Middle frontal gyrus (tissue), 1 donor: ENCODE data around the gene HBP1.
"Not testable (repeated sequence)": the region's sequence is repeated elsewhere in the genome, so short reads cannot be mapped to it uniquely, and the experiment has no call there.

Experiments used
- DNase-seq: peaks from one replicate; pipeline ENCODE4 v3.0.0-alpha.2; 2015; ENCODE audit warnings: low spot score; ENCODE audit errors: extremely low spot score

The HBP1 gene

DNA sequence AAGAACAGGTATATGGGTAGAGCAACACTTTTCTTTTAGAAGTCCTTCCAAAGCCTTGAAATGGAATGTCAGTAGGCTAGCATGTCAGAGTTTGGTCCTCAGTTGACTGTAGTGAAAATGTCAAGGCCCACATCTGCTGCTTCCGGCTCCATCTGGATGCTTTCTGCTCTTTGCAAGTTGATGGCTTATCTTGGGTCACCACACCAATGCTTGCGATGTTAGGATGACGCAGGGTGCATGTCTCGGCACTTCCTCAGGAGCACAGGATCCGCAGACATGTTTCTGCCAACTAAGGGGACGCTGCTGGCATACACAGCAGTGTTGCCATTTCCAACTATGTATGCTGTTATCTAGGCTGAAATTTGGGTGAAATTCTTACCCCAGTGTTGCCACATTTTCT, 14.0 kb upstream of the HBP1 start:
- no peak for DNase-seq

DNA sequence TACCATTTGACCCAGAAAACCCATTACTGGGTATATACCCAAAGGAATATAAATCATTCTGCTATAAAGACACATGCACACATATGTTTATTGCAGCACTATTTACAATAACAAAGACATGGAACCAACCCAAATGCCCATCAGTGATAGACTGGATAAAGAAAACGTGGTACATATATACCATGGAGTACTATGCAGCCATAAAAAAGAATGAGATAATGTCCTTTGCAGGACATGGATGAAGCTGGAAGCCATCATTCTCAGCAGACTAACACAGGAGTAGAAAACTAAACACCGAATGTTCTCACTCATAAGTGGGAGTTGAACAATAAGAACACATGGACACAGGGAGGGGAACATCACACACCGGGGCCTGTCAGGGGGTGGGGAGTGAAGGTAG, 13.1 kb upstream of the HBP1 start:
- DNase-seq, result not testable (repeated sequence)

DNA sequence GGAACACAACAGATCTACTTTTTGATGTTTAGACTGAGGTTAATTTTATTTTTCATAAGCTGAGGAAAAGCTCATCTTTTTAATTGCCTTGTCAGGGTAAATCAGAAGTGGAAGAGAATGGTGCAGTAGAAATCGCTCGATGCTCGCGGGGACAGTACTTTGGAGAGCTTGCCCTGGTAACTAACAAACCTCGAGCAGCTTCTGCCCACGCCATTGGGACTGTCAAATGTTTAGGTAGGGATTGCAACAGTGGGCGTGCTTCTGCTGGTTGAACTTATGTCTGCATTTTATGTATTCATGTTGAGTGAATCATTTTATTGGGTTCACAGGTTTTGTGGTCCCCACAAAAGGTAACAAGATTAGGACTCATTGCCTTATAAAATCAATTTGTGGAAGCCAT, 11.7 kb upstream of the HBP1 start:
- no peak for DNase-seq

DNA sequence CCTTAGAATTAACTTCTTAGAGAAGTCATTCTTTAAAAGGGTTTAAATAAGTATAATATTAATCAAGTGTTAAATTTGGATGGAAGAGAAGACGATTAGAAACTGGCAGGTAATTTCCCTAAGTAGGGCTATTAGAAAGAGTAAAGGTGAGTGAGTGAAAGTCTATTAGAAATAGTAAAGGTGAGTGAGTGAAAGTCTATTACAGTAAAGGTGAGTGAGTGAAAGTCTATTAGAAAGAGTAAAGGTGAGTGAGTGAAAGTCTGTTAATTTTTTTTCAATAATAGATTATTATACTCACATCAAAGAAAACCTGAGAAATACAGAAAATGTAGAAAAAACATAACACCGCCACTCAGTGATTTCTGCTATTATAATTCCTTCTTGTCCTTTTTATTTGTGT, 10.8 kb upstream of the HBP1 start:
- DNase-seq, result no peak

DNA sequence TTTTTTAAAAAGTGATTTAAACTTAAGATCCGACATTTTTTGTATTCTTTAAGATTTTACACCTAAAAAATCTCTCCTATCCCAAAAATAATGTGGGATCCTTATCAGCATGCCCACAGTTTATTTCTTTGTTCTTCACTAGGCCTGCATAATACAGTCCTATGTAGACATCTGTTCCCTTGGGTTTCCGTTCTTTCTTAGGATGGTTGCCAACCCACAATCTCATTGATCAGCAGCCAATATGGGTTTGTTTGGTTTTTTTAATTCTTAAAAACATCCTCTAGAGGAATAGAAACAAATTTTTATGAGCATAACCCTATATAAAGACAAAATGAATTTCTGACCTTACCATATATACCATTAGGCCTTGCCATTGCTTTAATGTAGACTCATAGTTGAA, 8.4 kb upstream of the HBP1 start:
- DNase-seq, result no peak

DNA sequence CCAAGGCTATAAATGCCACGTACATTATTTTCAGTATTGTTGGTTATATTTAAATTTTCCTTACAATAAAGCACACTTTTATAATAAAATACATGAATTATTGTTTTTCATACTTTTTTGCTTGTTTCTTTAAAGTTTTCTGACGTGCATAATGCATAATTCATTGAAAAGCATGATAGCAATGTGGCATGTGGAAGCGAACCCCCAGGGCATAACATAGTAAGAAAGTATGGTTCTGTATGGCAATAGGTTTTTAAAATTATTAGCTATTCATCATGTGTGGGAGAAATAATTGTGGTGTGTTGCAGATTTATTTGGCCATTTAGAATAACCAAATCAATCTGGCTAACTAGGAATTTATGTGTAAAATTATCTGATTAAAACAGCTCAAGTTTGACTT, 7.4 kb upstream of the HBP1 start:
- DNase-seq, result no peak

DNA sequence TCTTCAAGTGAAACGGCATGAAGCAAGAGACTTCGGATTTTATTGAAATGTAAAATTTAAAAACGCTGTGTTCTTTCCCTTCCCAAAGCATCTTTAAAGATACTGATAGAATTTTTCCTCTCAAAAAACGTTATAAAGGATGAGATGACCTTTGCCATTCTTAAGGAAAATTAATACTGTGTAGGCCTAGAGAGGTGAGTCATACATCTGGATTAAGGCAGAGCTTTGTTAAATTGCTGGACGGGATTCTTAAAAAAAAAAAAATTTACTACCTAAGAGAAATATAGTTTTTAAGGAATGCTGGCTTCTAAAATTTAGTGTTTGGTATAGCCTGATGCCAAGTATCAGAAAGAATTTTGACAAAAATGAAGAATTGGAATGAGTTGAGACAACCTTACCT, 6.3 kb upstream of the HBP1 start:
- DNase-seq, result no peak

DNA sequence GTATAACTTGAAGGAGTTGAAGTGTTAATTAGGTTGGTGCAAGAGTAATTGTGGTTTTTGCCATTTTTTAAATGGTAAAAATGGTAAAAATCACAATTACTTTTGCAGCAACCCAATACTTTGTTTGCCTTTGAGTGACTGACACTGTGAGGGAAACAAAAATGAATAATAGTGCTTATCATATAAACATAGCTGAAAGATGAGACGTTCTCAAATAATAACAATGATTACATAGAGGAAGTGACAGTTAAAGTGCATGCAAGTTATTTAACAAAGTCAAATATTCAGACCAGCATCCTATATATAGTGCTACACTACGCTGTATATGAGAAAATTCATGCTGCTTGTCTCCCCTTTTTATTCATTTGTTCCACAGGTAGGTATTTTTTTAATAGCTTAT, 4.7 kb upstream of the HBP1 start:
- no peak for DNase-seq

DNA sequence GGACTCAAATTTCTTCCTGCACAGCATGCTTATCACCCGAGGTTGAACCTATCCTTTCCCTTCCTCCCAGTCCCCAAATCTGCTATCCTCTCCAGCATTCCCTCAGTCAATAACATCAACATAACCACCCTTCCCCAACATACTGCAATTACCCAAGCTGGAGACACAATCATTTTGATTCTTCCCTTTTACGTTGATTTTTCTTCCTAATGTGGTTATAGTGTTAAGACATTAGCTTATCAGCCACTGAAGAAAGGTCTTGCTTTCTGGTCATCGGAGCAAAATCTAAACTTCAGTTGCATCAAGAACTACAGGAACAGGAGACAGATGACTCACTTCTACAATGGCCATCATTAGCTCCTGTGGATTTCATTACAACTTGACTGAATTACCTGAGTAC, 3.5 kb upstream of the HBP1 start:
- no peak for DNase-seq

DNA sequence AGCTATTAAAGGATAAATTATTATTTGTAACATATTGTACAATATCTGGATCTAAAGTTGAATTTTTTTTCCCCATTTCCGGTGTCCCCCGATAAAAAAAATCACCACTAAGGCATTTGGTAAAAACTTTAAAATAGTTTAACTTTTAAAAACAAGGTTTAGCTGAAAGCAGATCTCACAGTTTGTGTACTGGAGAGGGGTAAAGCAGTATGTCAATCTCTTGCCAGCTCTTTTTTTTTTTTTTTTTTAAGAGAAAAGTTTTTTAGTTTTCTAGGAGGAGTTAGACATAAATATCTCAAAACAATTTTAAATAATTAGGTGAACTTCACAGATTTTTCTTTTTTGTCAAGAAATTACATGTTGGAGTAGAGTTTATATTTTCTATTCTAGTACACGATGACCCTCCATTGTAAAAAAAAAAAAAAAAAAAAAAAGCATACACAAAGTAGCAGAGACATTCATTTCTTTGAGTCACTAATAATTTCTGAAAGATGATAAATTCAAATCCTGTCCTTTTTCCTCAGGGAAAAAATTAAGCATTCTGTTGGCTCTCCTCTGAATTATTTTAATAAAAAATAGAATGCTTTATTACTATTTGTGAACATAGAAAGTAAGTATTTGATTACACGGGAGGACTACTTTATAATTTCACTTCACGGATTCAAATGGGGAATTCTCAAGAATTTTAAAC, 1.9 kb upstream of the HBP1 start:
- DNase-seq, result no peak

DNA sequence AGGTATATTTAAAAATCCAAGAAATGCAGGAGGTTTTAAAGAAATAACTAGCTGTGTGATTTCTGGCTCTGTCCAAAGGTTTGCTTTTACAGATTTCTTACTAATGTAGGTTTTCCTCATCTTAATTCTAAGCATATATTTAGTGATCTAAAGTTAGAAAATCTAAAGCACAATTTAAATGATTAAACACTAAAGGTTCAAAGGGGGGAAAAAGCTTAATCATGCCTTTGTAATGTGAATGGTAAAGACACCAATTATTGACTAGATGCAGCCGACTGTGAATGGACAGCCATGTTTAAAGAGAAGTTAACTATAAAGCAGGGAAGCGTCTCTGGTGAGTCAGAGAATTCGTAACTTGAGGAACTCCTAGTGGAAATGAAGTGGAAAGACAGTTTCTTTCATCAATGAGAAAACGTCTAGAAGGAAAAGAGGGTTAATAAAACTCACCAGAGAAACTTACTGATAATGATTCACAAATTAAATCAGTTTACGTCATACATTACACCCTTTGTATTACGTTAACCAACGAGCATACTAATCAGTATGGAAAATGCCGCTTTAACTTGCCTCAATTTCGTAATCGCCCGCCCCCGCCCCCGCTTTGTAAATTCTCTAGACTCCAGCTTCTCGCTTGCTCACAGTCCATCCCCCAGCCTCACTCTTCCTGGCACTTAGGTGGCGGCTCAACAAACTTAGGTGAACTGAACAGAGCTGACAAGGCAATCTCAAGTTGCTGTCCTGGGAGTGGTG, 1.1 kb upstream of the HBP1 start:
- DNase-seq, result peak; percentile 40

DNA sequence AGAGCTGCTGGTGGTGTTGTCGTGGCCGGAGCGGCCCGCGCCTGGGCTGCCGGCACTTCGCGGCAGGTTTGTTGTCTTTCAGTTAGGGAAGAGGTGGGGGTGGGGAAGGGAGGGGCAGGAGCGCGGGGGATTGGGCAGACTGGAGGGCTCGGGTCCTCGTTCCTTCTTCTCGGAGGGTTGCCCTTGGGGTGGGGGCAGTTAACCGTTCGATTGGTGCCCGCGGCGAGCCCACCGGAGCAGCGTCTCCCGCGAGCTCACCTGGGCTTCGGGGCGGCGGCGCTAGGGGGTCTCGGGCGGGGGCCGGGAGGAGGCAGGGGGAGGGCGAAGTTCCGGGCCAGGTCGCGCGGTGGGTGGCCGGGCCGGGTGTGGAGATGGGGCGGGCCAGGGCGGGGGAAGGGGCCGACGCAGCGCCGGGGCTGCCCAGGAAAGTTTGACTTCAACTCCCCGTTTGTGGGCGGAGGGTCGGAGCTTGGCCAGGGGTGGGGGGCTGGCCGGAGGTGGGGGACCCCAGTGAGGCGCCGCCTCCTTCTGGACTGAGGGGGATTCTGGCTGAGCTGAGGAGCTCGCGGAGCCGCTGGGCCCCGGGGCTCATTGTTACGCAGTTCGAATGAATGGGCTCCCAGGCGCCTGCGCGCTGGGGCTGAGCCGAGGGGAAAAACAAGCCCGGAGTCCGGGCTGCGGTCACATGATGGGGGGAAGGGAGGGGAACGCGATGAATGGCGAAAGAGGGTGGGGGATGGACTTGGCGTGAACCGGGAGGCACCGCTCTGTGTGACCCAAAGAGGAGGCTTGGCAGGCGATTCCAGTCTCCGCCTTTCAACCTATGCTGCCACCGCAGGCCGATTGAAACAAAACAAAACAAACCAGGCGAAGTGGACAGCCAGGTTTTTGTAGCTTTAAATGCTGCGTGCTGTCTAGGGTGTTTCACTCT, 582 bp downstream of the HBP1 start:
- DNase-seq, result peak; percentile 91

DNA sequence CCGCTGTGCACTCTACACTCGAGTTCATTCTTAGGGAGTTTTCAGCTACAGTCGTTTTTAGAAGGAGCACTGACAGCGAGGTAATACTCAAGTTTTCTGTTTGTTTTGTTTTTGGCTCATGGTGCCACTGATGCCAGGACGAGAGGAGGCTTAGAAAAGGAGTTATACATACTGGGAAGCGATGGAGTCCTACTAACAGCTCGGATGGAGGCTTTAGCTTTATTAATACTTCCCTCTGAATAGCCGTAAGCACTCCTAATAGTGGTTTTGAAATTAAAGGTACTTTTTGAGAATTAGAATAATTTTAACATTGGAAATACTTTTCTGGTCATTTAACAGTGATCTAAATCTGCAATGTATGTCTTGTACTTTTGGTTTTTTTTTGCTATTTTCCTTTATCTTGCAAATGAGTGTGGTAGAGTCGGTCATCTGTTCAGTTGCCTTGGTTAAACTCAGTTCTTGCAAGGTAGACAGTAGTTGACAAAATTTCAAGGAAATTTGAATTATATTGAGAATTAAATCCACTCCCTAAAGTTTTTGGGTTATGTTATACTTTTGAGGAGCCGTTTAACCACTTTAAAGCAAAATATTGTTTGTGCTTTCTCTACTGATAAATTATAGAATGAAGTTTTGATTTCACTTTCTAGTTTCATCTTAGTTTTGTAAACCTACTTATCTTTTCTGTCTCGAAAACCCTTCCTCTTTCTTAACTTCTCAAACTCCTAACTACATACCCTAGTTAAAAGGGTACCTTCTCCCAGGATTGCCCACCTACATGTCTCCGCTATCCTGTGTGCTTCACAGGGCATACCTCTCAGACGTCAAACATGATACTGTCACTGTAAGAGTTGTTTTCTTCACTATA, 1.5 kb downstream of the HBP1 start:
- DNase-seq, result no peak

DNA sequence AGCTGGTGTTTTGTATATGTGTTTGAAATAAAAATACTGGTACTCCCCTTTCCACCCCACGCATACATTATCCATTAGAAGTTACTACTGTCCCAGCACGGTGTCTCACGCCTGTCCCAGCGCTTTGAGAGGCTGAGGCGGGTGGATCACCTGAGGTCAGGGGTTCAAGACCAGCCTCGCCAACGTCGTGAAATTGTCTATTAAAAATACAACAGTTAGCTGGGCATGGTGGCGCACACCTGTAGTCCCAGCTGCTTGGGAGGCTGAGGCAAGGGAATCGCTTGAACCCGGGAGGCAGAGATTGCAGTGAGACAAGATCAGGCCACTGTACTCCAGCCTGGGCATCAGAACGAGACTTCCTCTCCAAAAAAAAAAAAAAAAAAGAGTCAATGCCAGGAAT, 2.7 kb downstream of the HBP1 start:
- no peak for DNase-seq

DNA sequence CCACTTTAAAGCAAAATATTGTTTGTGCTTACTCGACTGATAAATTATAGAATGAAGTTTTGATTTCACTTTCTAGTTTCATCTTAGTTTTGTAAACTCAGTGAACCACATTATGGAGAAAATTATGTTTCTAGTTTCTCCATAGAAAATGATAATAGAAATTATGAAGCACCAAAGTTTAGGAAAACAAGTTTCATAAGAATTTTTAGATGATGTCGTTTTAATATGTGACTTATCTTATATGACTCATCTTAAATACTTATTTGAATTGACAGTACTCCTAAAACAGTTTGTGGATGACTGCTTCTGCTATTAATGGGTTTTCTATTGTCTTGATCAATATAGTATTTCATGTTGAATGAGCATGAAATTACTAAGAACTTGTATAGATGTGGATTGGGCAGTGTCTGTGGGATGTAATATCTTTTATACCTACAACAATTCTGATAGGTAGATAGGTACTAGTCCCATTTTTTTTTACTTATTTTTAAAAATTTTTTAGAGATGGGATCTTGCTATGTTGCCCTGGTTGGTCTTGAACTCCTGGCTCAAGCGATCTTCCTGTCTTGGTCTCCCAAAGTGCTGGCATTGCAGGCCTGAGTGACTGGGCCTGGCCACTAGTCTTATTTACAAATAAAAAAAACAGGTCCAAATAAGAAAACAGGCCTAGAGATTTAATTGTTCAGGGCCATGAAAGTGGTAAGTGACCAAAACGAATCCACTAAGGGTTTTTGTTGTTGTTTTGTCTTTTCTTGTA, 3.7 kb downstream of the HBP1 start:
- no peak for DNase-seq

DNA sequence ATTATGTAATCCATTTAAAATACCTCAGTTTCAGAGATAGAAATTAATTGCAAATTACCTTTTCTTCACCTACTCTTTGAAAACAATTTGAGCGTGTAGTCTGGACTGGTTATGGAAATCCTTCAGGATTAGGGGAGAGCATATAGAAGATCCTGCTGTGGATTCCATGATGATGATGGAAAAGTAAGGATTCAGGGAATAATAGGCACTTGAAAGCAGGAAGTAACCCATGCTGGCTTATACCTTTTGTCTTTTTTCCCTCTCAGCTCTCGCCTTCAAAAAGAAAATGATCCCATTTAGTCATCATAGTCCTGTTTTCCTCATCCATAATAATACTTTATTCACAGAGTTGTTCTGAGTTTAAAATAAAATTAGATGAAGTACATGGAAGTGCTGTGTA, 4.4 kb downstream of the HBP1 start:
- no peak for DNase-seq

DNA sequence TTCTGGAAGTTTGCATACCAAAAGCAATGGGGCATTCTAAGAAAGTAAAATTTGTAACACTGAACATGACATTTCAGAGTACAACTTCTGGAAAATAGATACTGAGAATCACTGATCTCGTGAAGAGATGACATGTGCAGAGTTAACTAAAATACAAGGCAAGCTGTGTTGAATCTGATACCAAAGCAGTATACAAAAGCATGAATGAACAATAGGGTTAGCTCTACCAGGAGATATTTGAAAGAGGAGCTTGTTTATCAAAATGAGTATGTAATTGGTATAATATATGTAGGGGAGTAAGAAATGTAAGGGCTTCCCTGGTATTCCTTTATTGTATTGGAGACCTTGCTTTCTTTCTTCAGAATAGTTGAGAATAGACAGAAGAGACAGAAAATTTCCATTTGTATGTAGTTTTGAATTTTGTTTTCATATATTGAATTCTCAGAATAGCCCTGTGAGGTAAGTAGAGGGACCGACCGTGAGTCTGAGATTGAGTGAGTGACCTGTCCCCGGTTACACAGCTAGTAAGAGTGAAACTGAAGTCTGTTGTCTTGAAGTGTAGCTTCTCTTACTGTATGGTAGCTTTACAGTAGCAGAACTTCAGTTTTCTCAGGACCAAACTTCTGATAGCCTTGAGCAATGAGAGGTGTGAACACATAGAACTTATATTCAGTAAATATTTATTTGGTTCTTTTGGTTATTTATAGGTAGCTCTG, 5.0 kb downstream of the HBP1 start:
- DNase-seq, result no peak

DNA sequence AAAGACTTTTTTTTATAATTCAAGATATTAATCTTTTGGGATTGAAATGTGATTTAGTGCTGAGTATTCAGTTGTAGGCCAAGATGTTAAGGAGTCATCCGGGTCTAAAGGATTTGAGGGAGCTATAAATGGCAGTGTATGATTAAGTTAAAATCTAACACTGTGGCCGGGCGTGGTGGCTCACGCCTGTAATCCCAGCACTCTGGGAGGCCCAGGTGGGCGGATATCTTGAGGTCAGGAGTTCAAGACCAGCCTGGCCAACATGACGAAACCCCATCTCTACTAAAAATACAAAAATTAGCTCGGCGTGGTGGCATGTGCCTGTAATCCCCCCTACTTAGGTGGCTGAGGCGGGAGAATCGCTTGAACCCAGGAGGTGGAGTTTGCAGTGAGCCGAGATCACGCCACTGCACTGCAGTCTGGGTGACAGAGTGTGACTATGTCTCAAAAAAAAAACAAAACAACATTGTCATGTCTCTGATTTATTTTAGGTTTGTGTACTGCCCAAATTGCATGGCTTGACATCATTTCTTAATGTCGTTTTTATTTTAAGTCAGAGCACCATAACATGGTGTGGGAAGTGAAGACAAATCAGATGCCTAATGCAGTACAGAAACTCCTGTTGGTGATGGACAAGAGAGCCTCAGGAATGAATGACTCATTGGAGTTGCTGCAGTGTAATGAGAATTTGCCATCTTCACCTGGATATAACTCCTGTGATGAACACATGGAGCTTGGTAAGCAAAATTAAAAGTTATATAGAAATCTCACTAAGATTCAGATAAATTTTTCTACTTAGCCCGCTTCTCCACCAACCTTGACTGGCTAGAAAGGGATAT, 10.7 kb downstream of the HBP1 start:
- no peak for DNase-seq

DNA sequence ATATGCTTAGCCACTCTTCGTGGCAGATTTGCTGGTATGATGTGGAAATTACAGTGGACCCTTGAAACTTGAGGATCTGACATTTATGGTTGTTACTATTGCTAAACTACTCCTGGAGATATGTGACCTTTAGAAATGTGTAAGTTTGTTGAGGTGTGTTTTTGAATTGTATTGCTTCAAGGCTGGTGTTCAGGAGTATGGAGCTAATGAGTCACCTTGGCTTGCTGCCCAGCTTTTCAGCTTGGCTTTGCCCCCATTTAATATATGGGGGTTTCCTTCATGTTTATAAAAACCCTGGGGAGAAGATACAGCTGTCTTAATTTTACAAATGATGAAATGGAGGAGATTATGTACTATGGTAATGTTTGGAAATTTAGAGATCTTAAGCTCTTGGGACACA, 11.6 kb downstream of the HBP1 start:
- DNase-seq, result no peak
